Putamen (tissue), 1 donor: ENCODE data around the gene HSPA1B.
"Not testable (repeated sequence)": the region's sequence is repeated elsewhere in the genome, so short reads cannot be mapped to it uniquely, and the experiment has no call there.

Experiments used
- DNase-seq: peaks from one replicate; pipeline ENCODE4 v3.0.0-alpha.2; 2016; ENCODE audit warnings: low spot score

Gene HSPA1B

DNA sequence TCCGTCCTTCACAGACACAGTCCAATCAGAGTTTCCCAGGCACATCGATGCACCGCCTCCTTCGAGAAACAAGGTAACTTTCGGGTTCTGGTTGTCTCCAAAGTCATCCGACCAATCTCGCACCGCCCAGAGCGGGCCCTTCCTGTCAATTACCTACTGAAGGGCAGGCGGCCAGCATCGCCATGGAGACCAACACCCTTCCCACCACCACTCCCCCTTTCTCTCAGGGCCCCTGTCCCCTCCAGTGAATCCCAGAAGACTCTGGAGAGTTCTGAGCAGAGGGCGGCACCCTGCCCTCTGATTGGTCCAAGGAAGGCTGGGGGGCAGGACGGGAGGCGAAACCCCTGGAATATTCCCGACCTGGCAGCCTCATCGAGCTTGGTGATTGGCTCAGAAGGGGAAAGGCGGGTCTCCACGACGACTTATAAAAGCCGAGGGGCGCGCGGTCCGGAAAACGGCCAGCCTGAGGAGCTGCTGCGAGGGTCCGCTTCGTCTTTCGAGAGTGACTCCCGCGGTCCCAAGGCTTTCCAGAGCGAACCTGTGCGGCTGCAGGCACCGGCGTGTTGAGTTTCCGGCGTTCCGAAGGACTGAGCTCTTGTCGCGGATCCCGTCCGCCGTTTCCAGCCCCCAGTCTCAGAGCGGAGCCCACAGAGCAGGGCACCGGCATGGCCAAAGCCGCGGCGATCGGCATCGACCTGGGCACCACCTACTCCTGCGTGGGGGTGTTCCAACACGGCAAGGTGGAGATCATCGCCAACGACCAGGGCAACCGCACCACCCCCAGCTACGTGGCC lies at the start of gene HSPA1B:
Gene HSPA1B (plus strand): TSS at position 453 of the 794 bp plus-strand sequence. CDS start 213 bp downstream, at position 666.
- DNase-seq, result peak; percentile 98

GRCh38 chr6:31778193-31778592 lies 49.3 kb upstream of the HSPA1B start:
- DNase-seq, result no peak

DNA sequence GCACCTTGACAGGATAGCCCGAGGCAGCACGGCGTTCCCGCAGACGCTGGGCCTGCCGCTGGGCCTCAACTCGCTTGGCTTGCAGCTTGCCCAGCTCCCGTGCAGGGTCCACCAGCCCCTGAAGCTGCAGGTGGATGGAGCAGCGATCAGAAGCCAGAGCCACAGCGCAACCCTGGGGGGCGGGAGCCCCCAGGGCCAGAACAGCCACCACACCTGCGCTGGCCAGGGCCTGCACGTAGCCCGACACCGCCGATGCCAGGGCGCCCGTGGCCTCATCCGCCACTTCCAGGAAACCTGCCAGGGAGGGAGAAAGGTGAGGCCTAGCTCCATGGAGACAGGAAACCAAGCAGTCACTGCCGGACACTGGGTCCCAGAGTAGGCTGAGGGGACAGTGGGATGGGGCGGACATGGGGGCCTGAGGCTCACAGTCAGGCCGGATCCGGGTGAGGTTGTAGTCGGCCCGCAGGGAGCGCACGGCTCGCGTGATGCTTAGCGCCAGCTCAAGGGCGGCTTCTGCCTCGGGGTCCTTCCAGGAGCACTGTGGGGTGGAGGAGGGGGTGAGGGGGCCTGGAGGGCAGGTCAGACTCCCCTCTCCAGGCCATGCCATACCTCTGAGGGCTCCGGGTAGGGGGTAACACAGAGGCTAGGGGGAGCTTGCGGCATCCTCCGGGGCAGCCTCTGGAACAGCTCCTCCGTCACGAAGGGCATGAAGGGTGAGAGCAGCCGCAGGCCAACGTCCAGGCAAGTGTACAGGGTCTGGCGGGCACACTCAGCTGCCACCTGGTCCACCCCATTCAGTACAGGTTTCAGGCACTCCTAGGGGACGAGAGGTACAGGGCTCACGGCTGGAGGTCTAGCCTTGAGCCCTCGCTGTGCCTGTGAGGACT lies 48.3 kb upstream of the HSPA1B start:
- no peak for DNase-seq

DNA sequence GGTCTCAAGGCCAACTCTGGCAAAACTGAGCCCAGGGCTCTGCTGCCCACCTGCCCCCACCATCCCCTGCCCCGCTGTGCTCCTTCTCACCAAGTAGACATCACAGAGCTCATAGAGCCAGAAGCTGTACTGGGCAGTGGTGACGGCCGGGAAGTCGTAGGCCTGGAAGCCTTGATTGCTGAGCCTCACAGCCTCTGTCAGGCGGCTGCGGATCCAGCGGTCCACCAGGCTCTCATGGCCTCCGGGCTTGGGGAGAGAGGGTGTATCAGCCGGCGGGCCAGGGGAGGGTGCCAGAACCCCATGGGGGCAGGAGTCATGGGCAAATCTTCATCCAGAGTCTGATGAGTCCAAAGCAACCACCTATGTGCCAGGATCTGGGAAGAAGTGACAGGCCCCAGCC lies 47.6 kb upstream of the HSPA1B start:
- no peak for DNase-seq

GRCh38 chr6:31780507-31781243 lies 46.9 kb upstream of the HSPA1B start:
- no peak for DNase-seq

GRCh38 chr6:31781244-31782125 lies 46.1 kb upstream of the HSPA1B start:
- DNase-seq, result no peak

DNA sequence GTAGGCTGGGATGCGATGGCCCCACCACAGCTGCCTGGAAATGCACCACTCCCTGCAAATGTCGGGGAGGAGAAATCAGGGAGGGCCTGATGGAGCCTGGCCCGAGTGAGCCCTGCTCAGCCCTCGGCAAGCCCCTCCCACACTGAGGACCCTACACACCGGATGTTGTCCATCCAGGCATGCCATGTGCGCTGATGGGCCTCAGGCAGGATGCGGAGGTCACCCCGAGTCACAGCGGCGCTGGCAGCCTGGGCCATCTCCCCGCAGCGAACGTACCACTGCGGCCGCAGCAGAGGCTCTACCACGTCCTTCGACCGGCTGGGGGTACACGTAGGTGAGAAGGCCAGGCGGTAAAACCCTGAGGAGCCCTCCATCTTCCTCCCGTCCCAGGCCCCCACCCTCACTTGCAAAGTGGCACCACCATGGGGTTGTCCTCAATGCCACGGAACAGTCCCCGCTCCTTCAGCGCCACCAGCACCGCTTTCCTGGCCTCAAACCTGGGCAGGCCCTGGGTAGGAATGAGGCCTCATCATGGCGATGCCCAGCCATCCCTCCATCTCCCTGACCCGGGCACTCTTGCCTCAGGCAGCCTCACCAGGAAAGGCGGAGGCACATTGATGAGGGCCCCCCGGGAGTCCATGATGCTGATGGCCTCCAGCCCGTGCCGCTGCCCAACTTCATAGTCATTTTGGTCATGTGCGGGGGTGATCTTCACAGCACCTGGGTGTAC lies 45.2 kb upstream of the HSPA1B start:
- no peak for DNase-seq

GRCh38 chr6:31784098-31784925 lies 43.2 kb upstream of the HSPA1B start:
- DNase-seq, result no peak

GRCh38 chr6:31785475-31785874 lies 42.1 kb upstream of the HSPA1B start:
- no peak for DNase-seq

GRCh38 chr6:31791324-31792089 lies 36.0 kb upstream of the HSPA1B start:
- DNase-seq, result no peak

DNA sequence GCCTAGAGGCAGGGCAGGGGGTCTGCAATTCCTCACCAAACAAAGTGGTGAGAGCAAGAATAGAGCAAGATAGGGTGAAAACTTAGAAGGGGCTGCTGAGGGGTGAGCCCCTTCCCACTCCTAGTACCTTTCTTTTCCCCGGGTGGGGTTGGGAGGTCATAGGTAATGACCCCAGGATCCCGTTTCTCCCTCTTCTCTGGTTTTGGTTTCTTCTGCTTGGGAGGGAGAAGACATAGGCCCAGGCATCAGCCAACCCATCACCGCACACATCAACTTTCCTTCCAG lies 35.5 kb upstream of the HSPA1B start:
- no peak for DNase-seq

DNA sequence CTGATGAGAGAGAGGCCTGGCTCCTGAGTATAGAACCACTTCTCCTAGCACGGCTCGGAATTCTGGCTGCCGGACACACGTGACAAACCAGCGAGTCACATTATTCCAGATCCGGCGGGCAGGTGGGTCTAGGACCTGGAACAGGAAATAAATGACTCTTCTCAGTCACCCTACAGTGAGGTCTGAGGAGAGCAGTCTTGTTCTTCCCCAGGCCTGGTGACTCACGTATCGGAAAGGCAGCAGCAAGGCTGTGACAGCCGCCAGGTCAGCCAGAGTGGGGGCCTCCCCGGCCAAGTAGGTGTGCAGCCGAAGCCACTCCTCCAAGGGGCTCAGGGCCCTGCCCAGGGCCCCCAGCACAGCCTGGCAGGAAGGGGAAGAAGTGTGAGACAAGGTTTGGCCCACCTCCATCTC lies 34.8 kb upstream of the HSPA1B start:
- DNase-seq, result no peak

DNA sequence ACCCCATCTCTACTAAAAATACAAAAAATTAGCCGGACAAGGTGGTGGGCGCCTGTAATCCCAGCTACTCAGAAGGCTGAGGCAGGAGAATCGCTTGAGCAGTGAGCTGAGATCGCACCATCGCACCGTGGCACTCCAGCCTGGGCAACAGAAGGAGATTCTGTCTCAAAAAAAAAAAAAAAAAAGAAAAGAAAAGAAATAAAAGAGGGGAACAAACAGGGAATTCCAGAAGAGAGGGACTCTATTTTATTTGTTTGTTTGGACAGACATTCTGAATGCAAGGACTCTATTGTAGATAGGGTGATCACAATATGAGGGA lies 33.7 kb upstream of the HSPA1B start:
- DNase-seq, result not testable (repeated sequence)

DNA sequence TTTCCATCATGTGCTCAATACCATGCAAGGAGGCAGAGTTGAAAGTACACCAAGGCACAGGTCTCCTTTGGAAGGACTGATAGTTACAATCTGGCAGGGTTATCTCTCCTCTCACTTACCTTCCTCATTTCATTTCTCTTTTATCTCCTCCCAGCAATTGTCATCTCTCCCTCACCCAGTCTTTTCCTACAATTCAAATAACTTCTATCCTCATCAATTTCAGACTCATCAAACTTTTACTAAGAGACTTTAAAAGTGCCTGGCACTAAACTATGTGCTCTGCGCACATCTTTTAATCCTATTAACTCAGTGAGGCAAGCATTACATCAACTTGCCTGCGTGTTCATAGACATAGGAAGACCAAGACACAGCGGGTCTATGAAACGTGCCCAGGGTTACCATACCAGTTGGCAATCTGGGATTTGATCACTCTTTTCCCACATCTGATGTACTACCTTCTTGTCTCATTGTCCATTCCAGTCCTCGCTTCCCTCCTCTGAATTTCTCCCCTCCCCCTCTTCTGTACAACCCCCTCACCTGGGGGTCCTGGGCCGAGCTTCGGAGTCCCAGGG lies 33.2 kb upstream of the HSPA1B start:
- DNase-seq, result no peak

- no peak for DNase-seq
Observed at GRCh38 chr6:31794866-31795615, 32.5 kb upstream of the HSPA1B start.

DNA sequence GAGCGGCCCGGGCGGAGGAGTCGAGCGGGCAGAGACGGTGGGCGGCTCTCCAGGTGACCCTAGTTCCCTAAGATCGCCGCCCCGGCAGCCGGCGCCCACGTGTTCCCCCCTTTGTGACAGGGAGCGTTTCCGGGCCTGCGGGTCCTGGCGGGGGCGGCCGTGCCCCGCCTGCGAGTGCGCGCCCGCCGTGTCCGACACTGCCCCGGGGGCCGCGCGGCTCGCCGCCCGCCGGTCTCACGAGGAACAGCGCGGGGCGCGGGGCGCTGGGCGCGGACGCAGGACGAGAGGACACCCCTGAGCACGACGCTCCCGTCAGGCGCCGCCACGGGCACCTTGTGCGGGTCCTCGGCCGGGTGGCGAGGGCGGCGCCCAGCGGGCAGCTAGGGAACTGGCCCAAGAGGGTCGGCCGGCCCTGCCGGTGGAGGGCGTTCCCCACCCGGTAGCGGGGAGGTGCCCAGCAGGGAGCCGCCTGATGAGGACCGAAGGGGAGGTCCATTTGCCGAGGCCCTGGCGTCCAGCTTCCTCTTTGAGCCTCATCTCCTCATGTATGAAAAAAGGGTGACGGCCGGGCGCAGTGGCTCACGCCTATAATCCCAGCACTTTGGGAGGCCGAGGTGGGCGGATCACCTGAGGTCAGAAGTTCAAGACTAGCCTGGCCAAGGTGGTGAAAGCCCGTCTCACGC lies 31.8 kb upstream of the HSPA1B start, which contains the start of gene VARS1:
Gene VARS1 (minus strand): TSS at position 137 of the 683 bp plus-strand sequence. CDS start 535 bp downstream, outside the sequence.
- peak; percentile 87 for DNase-seq

DNA sequence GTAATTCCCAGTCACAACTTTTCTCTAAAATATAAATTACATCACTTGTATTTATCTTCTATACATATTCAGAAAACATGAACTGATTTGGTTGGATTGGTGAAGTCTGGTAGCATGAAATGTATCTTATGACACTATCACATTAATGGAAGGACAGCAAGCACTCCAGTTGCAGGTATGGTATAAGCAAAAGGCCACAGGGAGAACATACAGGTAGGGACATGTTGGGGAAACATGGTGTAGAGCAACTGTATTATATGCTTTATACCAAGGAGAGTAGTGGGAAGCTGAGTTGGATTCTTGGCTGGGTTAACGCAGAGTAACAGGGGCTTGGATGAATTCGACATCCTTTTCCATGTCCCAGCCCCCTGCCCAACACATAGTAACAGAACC lies 30.5 kb upstream of the HSPA1B start:
- no peak for DNase-seq

GRCh38 chr6:31797588-31797987 lies 29.9 kb upstream of the HSPA1B start:
- DNase-seq, result no peak
